ENCODE data around the gene MANSC4. TPM values are rescaled to one million over a fixed set of nuclear protein-coding genes. Genes with fewer than 3 reads are reported as not detected.
A peak's percentile ranks its signal among the peaks of the same experiment; 100 is the strongest.

The MANSC4 gene
- total RNA-seq, 1 donor from 2014 or later: not detected

DNA sequence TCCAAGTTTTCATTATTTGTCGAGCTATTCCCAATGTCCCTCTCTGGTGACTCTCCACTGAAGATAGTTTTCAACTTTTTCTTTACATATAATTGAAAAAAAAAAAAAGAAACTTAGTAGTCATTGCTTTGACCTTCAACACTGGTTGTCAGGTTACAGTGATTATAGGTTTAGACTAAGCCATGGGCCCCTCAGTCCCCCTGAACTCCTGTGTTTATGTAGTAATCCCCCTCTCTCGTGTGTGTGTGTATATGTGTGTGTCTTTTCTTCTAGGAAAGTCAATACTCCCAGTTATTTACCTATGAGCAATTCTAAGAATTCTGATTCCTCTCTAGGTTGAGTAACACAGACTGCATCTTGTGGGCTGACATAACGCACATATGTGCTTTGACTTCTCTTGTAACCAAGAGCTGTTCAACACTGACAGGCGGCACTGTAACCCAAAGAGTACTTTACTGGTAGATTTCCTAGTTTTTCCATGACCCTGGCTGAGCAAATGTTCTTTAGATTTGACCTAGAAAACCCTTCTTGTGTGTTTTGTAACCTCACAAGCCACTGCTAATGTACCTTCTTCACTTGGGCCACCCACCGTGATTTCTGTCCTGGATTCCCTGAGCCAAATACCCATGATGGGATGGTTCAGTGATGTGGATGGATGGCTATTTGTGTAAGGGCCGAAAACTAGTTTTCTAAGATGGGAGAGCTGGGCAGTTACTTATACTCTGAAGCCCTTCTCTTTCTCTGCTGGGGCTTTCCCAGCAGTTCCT is 15.0 kb upstream of the MANSC4 start:
- Histone ChIP-seq H3K27me3 (no peaks in the 10 kb centered on the region), H3K27ac (no peak overlapping the region), H3K9me3 (no peaks in the 10 kb centered on the region), H3K4me1 (no peaks in the 10 kb centered on the region), H3K36me3 (peaks cover 0 to 59% of the 10 kb centered on the region in 2 donors), H3K4me3 (no peak overlapping the region)
- intact Hi-C loops (cut with DNase I): no loop called here
- TF ChIP-seq CTCF (IDR thresholded peaks at IDR 0.05) (no peak), POLR2AphosphoS5 (IDR thresholded peaks at IDR 0.05; ENCODE audit: insufficient read depth in 1 of 2, low read depth in 1 of 2) (no peak)
- no peak for DNase-seq (ENCODE audit: extremely low spot score in 2 of 2)

- no peak overlapping the region for H3K4me3 ChIP-seq
- H3K9me3 ChIP-seq: no peaks in the 10 kb centered on the region
- H3K36me3 ChIP-seq: peaks cover 0 to 34% of the 10 kb centered on the region in 2 donors
- peaks cover 8% of the 10 kb centered on the region for H3K4me1 ChIP-seq
- no peak for DNase-seq (ENCODE audit: extremely low spot score in 2 of 2)
- H3K27ac ChIP-seq: no peak overlapping the region
- intact Hi-C loops (cut with DNase I): no loop called here
- no peak for TF ChIP-seq CTCF (IDR thresholded peaks at IDR 0.05)
- no peak for TF ChIP-seq POLR2AphosphoS5 (IDR thresholded peaks at IDR 0.05; ENCODE audit: insufficient read depth in 1 of 2, low read depth in 1 of 2)
- no peak for TF ChIP-seq POLR2A (IDR thresholded peaks at IDR 0.05)
- no peaks in the 10 kb centered on the region for H3K27me3 ChIP-seq
Measured at GRCh38 chr12:27790179-27790578, 10.1 kb upstream of the MANSC4 start.

DNA sequence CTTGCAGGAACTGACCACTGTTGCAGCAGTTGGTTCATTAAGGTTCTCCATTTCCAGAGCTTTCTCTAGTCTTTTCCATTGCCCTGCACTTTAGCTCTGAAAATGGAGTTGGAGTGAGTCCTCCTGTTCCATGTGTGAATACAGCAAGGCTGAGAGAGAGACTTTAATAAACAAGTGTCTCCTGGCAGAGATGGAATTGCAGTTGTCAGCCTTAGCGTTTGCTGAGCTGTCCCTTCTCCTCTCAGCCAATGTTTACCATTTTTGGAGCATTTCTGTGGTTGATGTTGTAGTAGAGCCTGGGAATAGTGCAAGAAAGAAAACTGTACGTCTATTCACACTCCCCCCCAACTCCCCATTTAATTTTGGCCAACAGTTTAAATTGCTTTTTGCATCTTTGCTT is 7.5 kb upstream of the MANSC4 start:
- Histone ChIP-seq H3K4me3 (no peak overlapping the region), H3K27ac (no peak overlapping the region), H3K27me3 (no peaks in the 10 kb centered on the region), H3K9me3 (no peaks in the 10 kb centered on the region), H3K4me1 (peaks cover 18% of the 10 kb centered on the region), H3K36me3 (peaks cover 0 to 14% of the 10 kb centered on the region in 2 donors)
- TF ChIP-seq POLR2A (IDR thresholded peaks at IDR 0.05) (no peak), CTCF (IDR thresholded peaks at IDR 0.05) (no peak), POLR2AphosphoS5 (IDR thresholded peaks at IDR 0.05; ENCODE audit: insufficient read depth in 1 of 2, low read depth in 1 of 2) (no peak)
- intact Hi-C loops (cut with DNase I): no loop called here
- no peak for DNase-seq (ENCODE audit: extremely low spot score in 2 of 2)

- intact Hi-C loops (cut with DNase I): no loop called here
- Histone ChIP-seq H3K27ac (no peak overlapping the region), H3K4me3 (no peak overlapping the region), H3K36me3 (no peaks in the 10 kb centered on the region), H3K9me3 (no peaks in the 10 kb centered on the region), H3K4me1 (peaks cover 33% of the 10 kb centered on the region), H3K27me3 (no peaks in the 10 kb centered on the region)
- no peak for TF ChIP-seq POLR2A (IDR thresholded peaks at IDR 0.05)
- no peak for TF ChIP-seq CTCF (IDR thresholded peaks at IDR 0.05)
- TF ChIP-seq POLR2AphosphoS5 (IDR thresholded peaks at IDR 0.05; ENCODE audit: insufficient read depth in 1 of 2, low read depth in 1 of 2): no peak
- no peak for DNase-seq (ENCODE audit: extremely low spot score in 2 of 2)
Measured at GRCh38 chr12:27785882-27786570, 6.0 kb upstream of the MANSC4 start.

DNA sequence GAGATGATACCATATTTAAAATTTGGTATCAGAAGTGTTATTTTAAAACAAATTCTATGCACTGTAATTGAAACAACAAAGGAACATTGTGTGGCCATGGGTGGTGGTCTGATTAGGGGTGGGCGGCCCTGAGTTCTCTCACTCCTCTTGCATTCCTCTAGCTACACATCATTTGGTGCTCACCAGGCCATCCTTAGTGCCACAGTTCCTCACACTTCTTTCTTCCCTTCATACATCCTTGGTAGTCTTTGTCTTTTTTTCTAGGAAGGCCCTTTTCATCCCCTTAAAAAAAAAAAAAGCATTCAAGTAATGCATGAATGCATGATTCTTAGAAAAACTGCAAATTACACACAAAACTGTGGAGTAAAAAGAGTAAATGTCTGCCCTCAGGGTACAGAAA is 2.4 kb upstream of the MANSC4 start:
- Histone ChIP-seq H3K27ac (no peak overlapping the region), H3K4me1 (peaks cover 34% of the 10 kb centered on the region), H3K36me3 (no peaks in the 10 kb centered on the region), H3K27me3 (no peaks in the 10 kb centered on the region), H3K4me3 (peak overlapping the region in 1 of 2 donors; percentile 1), H3K9me3 (no peaks in the 10 kb centered on the region)
- DNase-seq (ENCODE audit: extremely low spot score in 2 of 2): no peak
- intact Hi-C loops (cut with DNase I): no loop called here
- no peak for TF ChIP-seq POLR2A (IDR thresholded peaks at IDR 0.05)
- TF ChIP-seq CTCF (IDR thresholded peaks at IDR 0.05): no peak
- TF ChIP-seq POLR2AphosphoS5 (IDR thresholded peaks at IDR 0.05; ENCODE audit: insufficient read depth in 1 of 2, low read depth in 1 of 2): no peak
